Gastroesophageal sphincter (tissue), 3 donors: Measurements from ENCODE around the gene DLG4.
"Not testable (repeated sequence)": the region's sequence is repeated elsewhere in the genome, so short reads cannot be mapped to it uniquely, and the experiment has no call there.

Source experiments
- CTCF ChIP-seq, 4 experiments: fragments of 200-600 bp in 2 of 4; fragments of 450-650 bp in 2 of 4; sonication (generic) in 1 of 4; IDR thresholded peaks; one replicate each; pipeline ENCODE4 v1.5.1; 2017 to 2019; ENCODE audit warnings: antibody characterized with exemption in 4 of 4, mild to moderate bottlenecking in 2 of 4, moderate library complexity in 2 of 4
- EP300 ChIP-seq: sonication (generic); formaldehyde crosslinking; IDR thresholded peaks from one replicate; pipeline ENCODE4 v1.6.1; 2017; ENCODE audit warnings: antibody characterized with exemption, mild to moderate bottlenecking

GRCh38 chr17:7169565-7169908 is 50.1 kb downstream of the DLG4 start:
- TF ChIP-seq CTCF (IDR thresholded peaks at IDR 0.05); EP300: not testable (repeated sequence)
